OCI-LY3 (cell line): ENCODE measurements around the gene DSTYK.
"Not testable (repeated sequence)": the region's sequence is repeated elsewhere in the genome, so short reads cannot be mapped to it uniquely, and the experiment has no call there.

ENCODE experiments used
- H2AFZ ChIP-seq: fragments of 200-600, 300-600 bp; shearing (Covaris generic); 2 replicates; pipeline ENCODE4 v1.6.0; 2014; ENCODE audit warnings: antibody characterized with exemption, low read depth, low read length
- H3K27ac ChIP-seq: fragments of 200-600, 300-600 bp; sonication (generic); 2 replicates; pipeline ENCODE4 v1.5.1; 2014; ENCODE audit warnings: mild to moderate bottlenecking, low read length, moderate library complexity, mixed read lengths
- H3K27me3 ChIP-seq: fragments of 200-600, 300-600 bp; sonication (generic); 2 replicates; pipeline ENCODE4 v1.6.1; 2014; ENCODE audit warnings: low read depth, low read length, mixed read lengths
- H3K36me3 ChIP-seq: fragments of 200-600, 300-600 bp; sonication (generic); replicated peaks from 2 replicates; pipeline ENCODE3; 2014; ENCODE audit warnings: low read depth, low read length, mixed read lengths
- H3K4me1 ChIP-seq: fragments of 300-600, 200-600 bp; sonication (generic); 2 replicates; pipeline ENCODE4 v1.6.1; 2014; ENCODE audit warnings: low read length, mixed read lengths
- H3K4me2 ChIP-seq: fragments of 200-600, 300-600 bp; sonication (generic); 2 replicates; pipeline ENCODE4 v1.6.1; 2014; ENCODE audit warnings: low read length, mixed read lengths
- H3K4me3 ChIP-seq: fragments of 300-600, 200-600 bp; sonication (generic); 2 replicates; pipeline ENCODE4 v1.5.1; 2014; ENCODE audit warnings: antibody characterized with exemption, mild to moderate bottlenecking, low read length, moderate library complexity
- H3K79me2 ChIP-seq: fragments of 300-600, 200-600 bp; shearing (Covaris generic); 2 replicates; pipeline ENCODE4 v1.6.1; 2014; ENCODE audit warnings: mild to moderate bottlenecking, low read length, mixed read lengths
- H3K9ac ChIP-seq: fragments of 300-600, 200-600 bp; shearing (Covaris generic); 2 replicates; pipeline ENCODE4 v1.6.0; 2014; ENCODE audit warnings: mild to moderate bottlenecking, low read length, moderate library complexity
- H3K9me3 ChIP-seq: fragments of 200-600, 300-600 bp; shearing (Covaris generic); 2 replicates; pipeline ENCODE4 v1.6.1; 2014; ENCODE audit warnings: low read length, mixed read lengths; ENCODE audit not compliant: insufficient read depth
- H4K20me1 ChIP-seq: fragments of 200-600, 300-600 bp; sonication (generic); 2 replicates; pipeline ENCODE4 v1.6.1; 2016; ENCODE audit warnings: low read length, mixed read lengths; ENCODE audit not compliant: insufficient read depth
- EZH2phosphoT487 ChIP-seq: fragments of 200-600 bp; shearing (Covaris generic); IDR thresholded peaks from 2 replicates; pipeline ENCODE4 v1.6.1; 2018; ENCODE audit warnings: antibody characterized with exemption, mixed run types, low read depth
- TF ChIP-seq, protein P1 (sequence below): fragments of 200-600, 300-600 bp; sonication (generic); IDR thresholded peaks from 2 replicates; pipeline ENCODE4 v1.5.1; 2014; ENCODE audit warnings: antibody characterized with exemption, low read length, low read depth

Gene DSTYK

GRCh38 chr1:205187420-205187819 lies 24.1 kb downstream of the DSTYK start:
- Histone ChIP-seq H3K27ac (no peak overlapping the region), H3K27me3 (no peaks in the 10 kb centered on the region)

DNA sequence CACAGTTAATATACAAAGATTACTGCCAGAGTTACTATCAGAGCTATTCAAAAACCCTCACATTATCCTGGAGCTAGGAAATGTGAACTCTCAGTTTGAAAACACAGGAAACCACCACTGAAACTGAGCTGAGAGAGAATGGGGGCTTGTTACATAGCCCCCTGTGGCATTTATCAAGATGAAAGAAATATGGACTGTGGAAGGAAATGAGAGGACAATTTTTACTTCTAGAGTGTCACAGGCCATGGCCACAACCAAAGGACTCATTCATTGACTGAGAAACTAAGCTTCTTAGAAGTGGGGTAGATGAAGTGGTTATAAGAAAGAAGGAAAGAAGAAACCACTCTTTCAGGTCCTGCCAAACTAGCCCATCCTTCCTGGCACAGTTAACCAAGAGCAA lies 25.3 kb downstream of the DSTYK start:
- Histone ChIP-seq H3K4me3 (no peak overlapping the region), H3K79me2 (peaks cover 17% of the 10 kb centered on the region; the same call in 1 of the 2 replicates), H3K27ac (no peak overlapping the region), H3K9me3 (no peaks in the 10 kb centered on the region), H3K36me3 (peaks cover 11% of the 10 kb centered on the region), H3K9ac (no peak overlapping the region), H3K27me3 (no peaks in the 10 kb centered on the region), H4K20me1 (peaks cover 31% of the 10 kb centered on the region), H2AFZ (no peak overlapping the region), H3K4me2 (no peak overlapping the region), H3K4me1 (peaks cover 7% of the 10 kb centered on the region)
- TF ChIP-seq, protein P1, sequence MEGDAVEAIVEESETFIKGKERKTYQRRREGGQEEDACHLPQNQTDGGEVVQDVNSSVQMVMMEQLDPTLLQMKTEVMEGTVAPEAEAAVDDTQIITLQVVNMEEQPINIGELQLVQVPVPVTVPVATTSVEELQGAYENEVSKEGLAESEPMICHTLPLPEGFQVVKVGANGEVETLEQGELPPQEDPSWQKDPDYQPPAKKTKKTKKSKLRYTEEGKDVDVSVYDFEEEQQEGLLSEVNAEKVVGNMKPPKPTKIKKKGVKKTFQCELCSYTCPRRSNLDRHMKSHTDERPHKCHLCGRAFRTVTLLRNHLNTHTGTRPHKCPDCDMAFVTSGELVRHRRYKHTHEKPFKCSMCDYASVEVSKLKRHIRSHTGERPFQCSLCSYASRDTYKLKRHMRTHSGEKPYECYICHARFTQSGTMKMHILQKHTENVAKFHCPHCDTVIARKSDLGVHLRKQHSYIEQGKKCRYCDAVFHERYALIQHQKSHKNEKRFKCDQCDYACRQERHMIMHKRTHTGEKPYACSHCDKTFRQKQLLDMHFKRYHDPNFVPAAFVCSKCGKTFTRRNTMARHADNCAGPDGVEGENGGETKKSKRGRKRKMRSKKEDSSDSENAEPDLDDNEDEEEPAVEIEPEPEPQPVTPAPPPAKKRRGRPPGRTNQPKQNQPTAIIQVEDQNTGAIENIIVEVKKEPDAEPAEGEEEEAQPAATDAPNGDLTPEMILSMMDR: no peak
- TF ChIP-seq EZH2phosphoT487: no peak

More at GRCh38 chr1:205187420-205187819, 24.1 kb downstream of the DSTYK start:
- no peak overlapping the region for H3K4me2 ChIP-seq
- no peak overlapping the region for H3K4me3 ChIP-seq
- H3K9me3 ChIP-seq: no peaks in the 10 kb centered on the region
- peaks cover 11% of the 10 kb centered on the region for H3K36me3 ChIP-seq
- no peak overlapping the region for H2AFZ ChIP-seq
- H3K4me1 ChIP-seq: peaks cover 7% of the 10 kb centered on the region
- H4K20me1 ChIP-seq: peaks cover 31% of the 10 kb centered on the region
- no peak overlapping the region for H3K9ac ChIP-seq
- H3K79me2 ChIP-seq: peaks cover 17% of the 10 kb centered on the region; the same call in 1 of the 2 replicates
- TF ChIP-seq, protein P1: no peak
- no peak for TF ChIP-seq EZH2phosphoT487

DNA sequence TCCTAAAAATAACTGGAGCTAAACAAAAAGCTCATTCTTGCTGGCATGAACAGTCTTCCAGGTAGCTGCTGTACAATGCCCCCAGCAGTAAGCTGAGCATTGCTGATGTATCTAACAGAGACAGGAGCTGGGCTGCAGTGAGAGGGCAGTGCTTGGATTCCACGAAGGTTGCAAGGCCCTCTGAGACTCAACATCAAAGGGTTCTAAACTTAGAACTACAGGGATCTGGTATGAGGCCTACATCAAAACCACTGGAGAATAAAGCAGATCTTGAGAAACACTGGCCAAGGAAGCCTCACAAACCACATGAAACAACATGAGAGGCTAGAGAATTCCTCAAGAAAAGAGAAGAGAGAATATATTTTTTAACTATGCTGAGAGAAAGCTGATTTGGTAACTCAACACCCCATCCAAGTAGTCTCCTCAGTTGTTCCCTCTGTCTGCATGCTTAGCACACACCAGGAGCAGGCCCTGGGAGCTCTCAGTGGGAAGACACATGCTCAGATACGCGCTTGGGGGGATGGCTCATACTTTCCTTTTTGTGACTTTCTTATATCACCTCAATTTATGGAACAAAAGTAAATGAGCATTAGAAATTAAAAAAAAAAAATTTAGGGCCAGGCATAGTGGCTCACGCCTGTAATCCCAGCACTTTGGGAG lies 27.7 kb downstream of the DSTYK start:
- H3K4me1 ChIP-seq: peaks cover under 1% of the 10 kb centered on the region; the same call in 1 of the 2 replicates
- no peak overlapping the region for H3K4me2 ChIP-seq
- peaks cover 11% of the 10 kb centered on the region for H3K36me3 ChIP-seq
- H3K9me3 ChIP-seq: no peaks in the 10 kb centered on the region
- H4K20me1 ChIP-seq: peaks cover 13% of the 10 kb centered on the region
- no peak overlapping the region for H3K27ac ChIP-seq
- no peaks in the 10 kb centered on the region for H3K79me2 ChIP-seq
- TF ChIP-seq, protein P1: no peak
- no peak for TF ChIP-seq EZH2phosphoT487
- no peak overlapping the region for H3K4me3 ChIP-seq
- no peak overlapping the region for H3K9ac ChIP-seq
- no peak overlapping the region for H2AFZ ChIP-seq
- H3K27me3 ChIP-seq: no peaks in the 10 kb centered on the region

DNA sequence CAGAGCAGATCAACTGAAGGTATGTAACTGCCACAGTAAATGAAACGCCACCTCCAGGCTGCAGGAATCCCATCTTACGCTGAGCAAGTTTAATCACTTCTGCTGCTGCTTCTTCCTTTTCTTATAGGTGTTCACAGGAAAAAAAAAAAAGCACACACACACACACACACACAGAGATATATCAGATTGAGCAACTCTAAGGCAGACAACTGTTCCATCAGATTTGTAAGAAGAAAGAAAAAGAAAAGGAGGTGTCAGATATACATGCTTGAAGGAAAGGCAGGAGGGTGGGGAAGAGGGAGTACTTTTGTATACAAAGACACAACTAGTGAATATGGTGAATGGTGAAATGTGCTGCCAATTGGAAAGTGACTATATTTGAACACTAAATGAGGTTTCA lies 28.6 kb downstream of the DSTYK start:
- Histone ChIP-seq H4K20me1 (peaks cover 9% of the 10 kb centered on the region), H3K27me3 (no peaks in the 10 kb centered on the region), H3K36me3 (peaks cover 11% of the 10 kb centered on the region), H3K27ac (no peak overlapping the region), H3K9ac (no peak overlapping the region), H3K9me3 (no peaks in the 10 kb centered on the region), H2AFZ (no peak overlapping the region), H3K79me2 (no peaks in the 10 kb centered on the region), H3K4me3 (no peak overlapping the region), H3K4me2 (no peak overlapping the region), H3K4me1 (no peaks in the 10 kb centered on the region)
- TF ChIP-seq, protein P1: no peak
- no peak for TF ChIP-seq EZH2phosphoT487

GRCh38 chr1:205180331-205180730 lies 31.2 kb downstream of the DSTYK start:
- not testable (repeated sequence) for H3K27ac ChIP-seq, H3K9ac ChIP-seq, H3K79me2 ChIP-seq, H2AFZ ChIP-seq, H3K4me3 ChIP-seq, H3K36me3 ChIP-seq, H3K4me2 ChIP-seq, H3K27me3 ChIP-seq, H3K9me3 ChIP-seq, H4K20me1 ChIP-seq, H3K4me1 ChIP-seq
